Adrenal gland (tissue), 5 donors: ENCODE measurements around the gene MAN1C1.

Source experiments
- POLR2A ChIP-seq, 2 donors: fragments of 450-650 bp; IDR thresholded peaks; one replicate each; pipeline ENCODE4 v1.6.1; 2017; ENCODE audit warnings: antibody characterized with exemption in 2 of 2, mild to moderate bottlenecking in 2 of 2, moderate library complexity in 1 of 2
- TF ChIP-seq, protein P1 (sequence below), 6 experiments: fragments of 450-650 bp in 4 of 6; fragments of 200-600 bp in 2 of 6; sonication (generic) in 1 of 6; IDR thresholded peaks; 1 replicate in 5 of 6; 2 replicates in 1 of 6; pipeline versions ENCODE4 v1.5.1 to v1.8.0; 2016 to 2021; ENCODE audit warnings: antibody characterized with exemption in 6 of 6, mild to moderate bottlenecking in 2 of 6, moderate library complexity in 1 of 6
- donor health status: DM: no; HTN: no; CAD: no.

- TF ChIP-seq, protein P1, sequence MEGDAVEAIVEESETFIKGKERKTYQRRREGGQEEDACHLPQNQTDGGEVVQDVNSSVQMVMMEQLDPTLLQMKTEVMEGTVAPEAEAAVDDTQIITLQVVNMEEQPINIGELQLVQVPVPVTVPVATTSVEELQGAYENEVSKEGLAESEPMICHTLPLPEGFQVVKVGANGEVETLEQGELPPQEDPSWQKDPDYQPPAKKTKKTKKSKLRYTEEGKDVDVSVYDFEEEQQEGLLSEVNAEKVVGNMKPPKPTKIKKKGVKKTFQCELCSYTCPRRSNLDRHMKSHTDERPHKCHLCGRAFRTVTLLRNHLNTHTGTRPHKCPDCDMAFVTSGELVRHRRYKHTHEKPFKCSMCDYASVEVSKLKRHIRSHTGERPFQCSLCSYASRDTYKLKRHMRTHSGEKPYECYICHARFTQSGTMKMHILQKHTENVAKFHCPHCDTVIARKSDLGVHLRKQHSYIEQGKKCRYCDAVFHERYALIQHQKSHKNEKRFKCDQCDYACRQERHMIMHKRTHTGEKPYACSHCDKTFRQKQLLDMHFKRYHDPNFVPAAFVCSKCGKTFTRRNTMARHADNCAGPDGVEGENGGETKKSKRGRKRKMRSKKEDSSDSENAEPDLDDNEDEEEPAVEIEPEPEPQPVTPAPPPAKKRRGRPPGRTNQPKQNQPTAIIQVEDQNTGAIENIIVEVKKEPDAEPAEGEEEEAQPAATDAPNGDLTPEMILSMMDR (IDR thresholded peaks at IDR 0.05) = no peak
- TF ChIP-seq POLR2A (IDR thresholded peaks at IDR 0.05) = no peak
Measured at GRCh38 chr1:25651824-25652741, 35.5 kb downstream of the MAN1C1 start.
